GM12872 (cell line): ENCODE results near the gene DBN1.

Experiments
- CTCF ChIP-seq: IDR thresholded peaks from 3 replicates; pipeline ENCODE4 v1.5.1; 2011; ENCODE audit warnings: low read depth, mild to moderate bottlenecking, low read length, moderate library complexity; ENCODE audit not compliant: insufficient read depth

DBN1 gene

DNA sequence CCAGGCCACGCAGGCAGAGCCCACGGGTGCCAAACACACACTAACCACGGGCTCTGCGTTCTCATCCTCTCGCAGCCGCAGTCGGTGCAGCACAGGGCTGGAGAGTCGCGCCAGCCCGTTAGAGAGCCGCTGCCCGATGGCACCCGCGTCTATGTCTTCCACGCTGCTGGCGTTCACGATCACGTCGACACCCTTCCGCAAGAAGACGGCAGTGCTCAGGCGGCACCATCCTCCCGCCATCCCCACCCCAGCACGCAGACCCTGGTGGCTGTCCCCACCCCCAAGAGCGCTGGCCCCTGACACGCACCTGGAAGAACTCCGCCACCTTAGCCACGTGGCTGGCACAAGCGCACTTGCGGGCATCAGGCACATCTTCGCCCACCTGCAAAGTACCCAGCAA is 6.0 kb downstream of the DBN1 start:
- no peak for TF ChIP-seq CTCF

GRCh38 chr5:177466861-177467260 is 6.6 kb downstream of the DBN1 start:
- no peak for TF ChIP-seq CTCF

- TF ChIP-seq CTCF: no peak
These were observed 8.4 kb downstream of the DBN1 start for GRCh38 chr5:177465044-177465443.

DNA sequence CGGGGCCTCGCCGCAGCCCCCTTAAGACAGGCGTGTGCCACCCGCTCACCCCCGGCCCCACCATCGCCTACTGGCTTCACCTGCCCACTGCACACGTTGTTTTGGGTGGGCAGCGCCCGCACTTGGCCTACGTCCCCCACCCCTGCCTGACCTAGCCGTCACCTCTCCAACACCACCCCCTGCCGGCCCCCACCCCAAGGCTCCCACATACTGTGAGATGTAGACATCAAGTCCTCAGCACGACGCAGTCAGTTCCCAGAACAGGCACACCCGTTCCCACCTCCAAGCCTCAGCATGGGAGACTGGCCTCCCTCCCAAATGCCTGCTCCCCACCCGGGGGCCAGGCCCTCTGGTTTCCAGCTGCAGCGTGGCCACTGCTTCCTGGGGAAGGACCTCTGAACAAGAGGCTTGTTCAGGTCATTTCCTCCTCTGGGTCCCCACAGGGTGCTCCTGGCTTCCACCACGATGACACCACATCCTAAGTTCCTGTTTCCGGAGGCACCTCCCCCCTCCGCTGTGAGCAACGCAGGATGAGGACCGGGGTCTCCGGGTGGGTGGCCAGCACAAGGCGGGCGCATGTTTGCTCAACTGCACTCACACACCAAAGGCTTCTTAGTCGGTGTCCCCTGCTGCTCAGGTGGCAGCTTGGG is 11.3 kb downstream of the DBN1 start:
- TF ChIP-seq CTCF: no peak

- TF ChIP-seq CTCF: no peak
These were observed 13.4 kb downstream of the DBN1 start for GRCh38 chr5:177459819-177460628.

GRCh38 chr5:177459357-177459756 is 14.1 kb downstream of the DBN1 start:
- TF ChIP-seq CTCF: no peak

DNA sequence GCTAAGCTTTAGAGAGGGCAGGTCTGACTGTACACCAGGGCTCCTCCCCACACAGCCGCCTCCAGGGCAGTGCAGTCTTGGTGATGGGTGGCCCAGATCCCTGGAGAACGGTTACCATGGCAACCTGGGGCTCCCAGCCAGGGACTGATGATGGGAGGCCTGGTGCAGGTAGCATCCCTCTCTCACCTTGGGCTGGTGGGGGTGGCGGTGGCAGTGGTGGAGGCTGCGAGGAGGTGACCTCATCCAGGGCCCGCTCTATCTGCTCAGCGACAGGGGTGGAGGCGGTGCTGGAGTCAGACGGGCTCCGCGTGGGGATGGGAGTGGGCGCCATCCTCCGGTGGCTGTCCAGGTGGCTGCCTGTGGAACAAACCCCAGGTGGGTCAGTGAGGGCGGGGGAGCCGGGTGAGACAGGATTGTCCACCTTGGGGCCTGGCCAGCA is 14.5 kb downstream of the DBN1 start:
- TF ChIP-seq CTCF: no peak
